Central memory CD4-positive, alpha-beta T cell (primary cell): ENCODE data around the gene SCAF4.
"Not testable (repeated sequence)": the region's sequence is repeated elsewhere in the genome, so short reads cannot be mapped to it uniquely, and the experiment has no call there.

Experiments
- DNase-seq: peaks from one replicate; pipeline ENCODE4 v3.0.0; 2022
- total RNA-seq, 3 experiments: gene quantifications; one replicate each; lab custom pipeline; 2026; lab: John Stamatoyannopoulos, UW

Gene SCAF4
- total RNA-seq, result 38.0 to 62.5 (median 48.8) reads per million in 3 experiments

- DNase-seq, result peak; percentile 70
These were observed at the start of gene SCAF4 for GRCh38 chr21:31731857-31732596. Gene SCAF4 (minus strand): TSS chr21:31732118. CDS start chr21:31731692, 426 bp downstream.

- no peak for DNase-seq
These were observed 49.0 kb upstream of the SCAF4 start for GRCh38 chr21:31780944-31781343.

GRCh38 chr21:31778546-31778945, 46.6 kb upstream of the SCAF4 start:
- DNase-seq, result no peak

- DNase-seq, result no peak
These were observed 45.9 kb upstream of the SCAF4 start for GRCh38 chr21:31777857-31778256.

- DNase-seq, result no peak
These were observed 42.1 kb upstream of the SCAF4 start for GRCh38 chr21:31774031-31774430.

GRCh38 chr21:31772674-31773555, 41.0 kb upstream of the SCAF4 start:
- DNase-seq, result no peak

- no peak for DNase-seq
These were observed 39.8 kb upstream of the SCAF4 start for GRCh38 chr21:31771685-31772084.

GRCh38 chr21:31768710-31769109, 36.8 kb upstream of the SCAF4 start:
- no peak for DNase-seq

- DNase-seq, result no peak
These were observed 35.0 kb upstream of the SCAF4 start for GRCh38 chr21:31766899-31767298.

GRCh38 chr21:31765850-31766249, 33.9 kb upstream of the SCAF4 start:
- not testable (repeated sequence) for DNase-seq

- no peak for DNase-seq
These were observed 29.0 kb upstream of the SCAF4 start for GRCh38 chr21:31760931-31761330.

GRCh38 chr21:31756787-31757186, 24.9 kb upstream of the SCAF4 start:
- DNase-seq, result no peak

GRCh38 chr21:31755027-31755426, 23.1 kb upstream of the SCAF4 start:
- no peak for DNase-seq

- DNase-seq, result no peak
These were observed 22.7 kb upstream of the SCAF4 start for GRCh38 chr21:31754708-31754960.

GRCh38 chr21:31753949-31754707, 22.2 kb upstream of the SCAF4 start:
- DNase-seq, result no peak

- DNase-seq, result no peak
These were observed 21.0 kb upstream of the SCAF4 start for GRCh38 chr21:31752967-31753366.

GRCh38 chr21:31752352-31752751, 20.4 kb upstream of the SCAF4 start:
- no peak for DNase-seq

GRCh38 chr21:31750843-31751242, 18.9 kb upstream of the SCAF4 start:
- no peak for DNase-seq

GRCh38 chr21:31744182-31744800, 12.4 kb upstream of the SCAF4 start:
- no peak for DNase-seq

GRCh38 chr21:31743712-31744111, 11.8 kb upstream of the SCAF4 start:
- no peak for DNase-seq

GRCh38 chr21:31741116-31741515, 9.2 kb upstream of the SCAF4 start:
- DNase-seq, result no peak

- not testable (repeated sequence) for DNase-seq
These were observed 5.9 kb upstream of the SCAF4 start for GRCh38 chr21:31737586-31738397.
